HEK293T (cell line): ENCODE measurements around the gene DCAF11.

Experiments used
- CTCF ChIA-PET: fragments of 350-600 bp; formaldehyde crosslinking; extraction: SDS; loops from one replicate; lab custom pipeline; 2021; ENCODE audit warnings: antibody characterized with exemption, inconsistent platforms; lab: Yijun Ruan, JAX
- POLR2A ChIA-PET: fragments of 350-600 bp; formaldehyde crosslinking; extraction: SDS; loops from one replicate; lab custom pipeline; 2020; ENCODE audit warnings: antibody characterized with exemption, inconsistent platforms; lab: Yijun Ruan, JAX
- DNase-seq: peaks from one replicate; pipeline ENCODE4 v3.0.0; 2012; ENCODE audit warnings: mixed read lengths; ENCODE audit errors: extremely low spot score
- ARNT ChIP-seq: fragments of 450-650 bp; IDR thresholded peaks from 2 replicates; pipeline ENCODE4 v1.6.1; 2017; ENCODE audit warnings: mild to moderate bottlenecking
- BHLHE40 ChIP-seq: fragments of 450-650 bp; IDR thresholded peaks from 2 replicates; pipeline ENCODE4 v1.6.1; 2016; ENCODE audit warnings: mild to moderate bottlenecking, moderate library complexity, borderline replicate concordance
- CTBP1 ChIP-seq: fragments of 450-650 bp; IDR thresholded peaks from 2 replicates; pipeline ENCODE4 v1.6.1; 2016; ENCODE audit warnings: borderline replicate concordance
- ELF4 ChIP-seq: fragments of 450-650 bp; IDR thresholded peaks from 2 replicates; pipeline ENCODE4 v1.6.1; 2017; ENCODE audit warnings: antibody characterized with exemption
- FOXA1 ChIP-seq: fragments of 450-650 bp; IDR thresholded peaks from 2 replicates; pipeline ENCODE4 v1.6.1; 2016; ENCODE audit warnings: mild to moderate bottlenecking
- FOXK2 ChIP-seq: fragments of 450-650 bp; IDR thresholded peaks from 2 replicates; pipeline ENCODE4 v1.6.1; 2016; ENCODE audit warnings: mild to moderate bottlenecking
- FOXM1 ChIP-seq: fragments of 450-650 bp; IDR thresholded peaks from 2 replicates; pipeline ENCODE4 v1.6.1; 2017; ENCODE audit warnings: mild to moderate bottlenecking, borderline replicate concordance
- HDGF ChIP-seq: fragments of 450-650 bp; IDR thresholded peaks from 2 replicates; pipeline ENCODE4 v1.6.1; 2017; ENCODE audit warnings: antibody characterized with exemption, borderline replicate concordance
- L3MBTL2 ChIP-seq: fragments of 450-650 bp; conservative IDR thresholded peaks from 2 replicates; pipeline ENCODE4 v1.6.1; 2016; ENCODE audit warnings: mild to moderate bottlenecking
- LEF1 ChIP-seq: fragments of 450-650 bp; IDR thresholded peaks from 2 replicates; pipeline ENCODE4 v1.6.1; 2017; ENCODE audit warnings: mild to moderate bottlenecking, borderline replicate concordance
- NFRKB ChIP-seq: fragments of 450-650 bp; IDR thresholded peaks from 2 replicates; pipeline ENCODE4 v1.6.1; 2016; ENCODE audit warnings: mild to moderate bottlenecking, moderate library complexity
- SP1 ChIP-seq: fragments of 450-650 bp; IDR thresholded peaks from 2 replicates; pipeline ENCODE4 v1.6.1; 2017
- SUZ12 ChIP-seq: fragments of 450-650 bp; IDR thresholded peaks from 2 replicates; pipeline ENCODE4 v1.6.1; 2016; ENCODE audit warnings: mild to moderate bottlenecking
- TARDBP ChIP-seq: fragments of 450-650 bp; IDR thresholded peaks from 2 replicates; pipeline ENCODE4 v1.6.1; 2016
- ZNF384 ChIP-seq: fragments of 450-650 bp; IDR thresholded peaks from 2 replicates; pipeline ENCODE4 v1.6.1; 2016
- TF ChIP-seq, protein P1 (sequence below): fragments of 450-650 bp; IDR thresholded peaks from 2 replicates; pipeline ENCODE4 v1.6.1; 2016

Gene DCAF11

DNA sequence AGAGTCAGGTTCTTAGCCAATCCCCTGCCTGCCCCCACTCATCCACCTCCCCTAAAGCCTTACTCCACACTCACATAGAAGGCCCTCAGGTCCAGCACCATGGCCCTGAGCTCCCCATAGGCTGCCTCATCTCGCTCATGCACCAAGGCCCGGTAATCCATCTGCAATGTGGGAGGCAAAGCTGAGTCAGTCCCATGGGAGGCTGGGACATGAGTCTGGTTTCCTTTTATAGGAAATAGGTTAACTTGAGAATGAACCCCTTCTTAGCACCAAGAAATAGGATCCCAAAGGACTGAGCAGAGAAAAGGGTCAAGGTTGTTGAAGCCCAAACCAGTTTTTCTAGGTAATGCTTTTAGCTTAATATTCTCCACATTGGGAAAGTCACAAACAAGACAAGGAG lies 28.9 kb downstream of the DCAF11 start:
- TF ChIP-seq FOXA1 (no peak), ELF4 (no peak), SP1 (no peak), FOXM1 (no peak), BHLHE40 (no peak), ZNF384 (no peak), TARDBP (no peak), CTBP1 (no peak), SUZ12 (no peak), ARNT (no peak), NFRKB (no peak), LEF1 (no peak), HDGF (no peak), L3MBTL2 (no peak), FOXK2 (no peak)
- TF ChIP-seq, protein P1, sequence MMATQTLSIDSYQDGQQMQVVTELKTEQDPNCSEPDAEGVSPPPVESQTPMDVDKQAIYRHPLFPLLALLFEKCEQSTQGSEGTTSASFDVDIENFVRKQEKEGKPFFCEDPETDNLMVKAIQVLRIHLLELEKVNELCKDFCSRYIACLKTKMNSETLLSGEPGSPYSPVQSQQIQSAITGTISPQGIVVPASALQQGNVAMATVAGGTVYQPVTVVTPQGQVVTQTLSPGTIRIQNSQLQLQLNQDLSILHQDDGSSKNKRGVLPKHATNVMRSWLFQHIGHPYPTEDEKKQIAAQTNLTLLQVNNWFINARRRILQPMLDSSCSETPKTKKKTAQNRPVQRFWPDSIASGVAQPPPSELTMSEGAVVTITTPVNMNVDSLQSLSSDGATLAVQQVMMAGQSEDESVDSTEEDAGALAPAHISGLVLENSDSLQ: no peak
- ChIA-PET CTCF (interaction anchor here (0.6 kb wide), 1 partner anchor 17 kb away, joined by 3 read pairs; no protein-coding TSS in a partner anchor), POLR2A (interaction anchor here (1.1 to 1.4 kb wide), 3 partner anchors 8 to 29 kb away, joined by 3 to 4 read pairs (median 4); partner anchors contain the start of genes DCAF11, NRL and PSME1)
- no peak for DNase-seq

DNA sequence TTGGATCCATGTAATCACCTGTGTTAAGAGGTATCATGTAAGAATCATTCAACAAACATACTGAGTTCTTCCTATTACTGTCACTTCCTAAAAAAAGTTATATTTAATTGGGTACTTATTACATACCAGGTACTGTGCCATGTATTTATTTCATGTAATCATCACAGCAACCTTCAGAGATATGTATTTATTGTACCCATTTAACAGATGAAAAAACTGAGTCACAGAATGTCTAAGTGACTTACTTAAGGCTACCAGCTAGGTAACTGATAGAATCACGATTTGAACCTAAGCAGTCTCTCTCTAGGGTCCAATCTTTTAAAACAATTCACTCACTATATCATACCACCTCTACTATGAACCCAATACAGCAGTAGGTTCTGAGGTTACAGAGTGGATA lies 29.9 kb downstream of the DCAF11 start:
- ChIA-PET POLR2A (interaction anchor here (1.1 to 3.4 kb wide), 3 partner anchors 9 to 29 kb away, joined by 4 to 56 read pairs (median 4); partner anchors contain the start of genes DCAF11, NRL and PSME1), CTCF (interaction anchor here (0.5 to 0.6 kb wide), 2 partner anchors 16 to 28 kb away, joined by 3 read pairs; no protein-coding TSS in a partner anchor)
- TF ChIP-seq ARNT: no peak
- TF ChIP-seq ELF4: no peak
- no peak for TF ChIP-seq BHLHE40
- TF ChIP-seq ZNF384: no peak
- no peak for DNase-seq

DNA sequence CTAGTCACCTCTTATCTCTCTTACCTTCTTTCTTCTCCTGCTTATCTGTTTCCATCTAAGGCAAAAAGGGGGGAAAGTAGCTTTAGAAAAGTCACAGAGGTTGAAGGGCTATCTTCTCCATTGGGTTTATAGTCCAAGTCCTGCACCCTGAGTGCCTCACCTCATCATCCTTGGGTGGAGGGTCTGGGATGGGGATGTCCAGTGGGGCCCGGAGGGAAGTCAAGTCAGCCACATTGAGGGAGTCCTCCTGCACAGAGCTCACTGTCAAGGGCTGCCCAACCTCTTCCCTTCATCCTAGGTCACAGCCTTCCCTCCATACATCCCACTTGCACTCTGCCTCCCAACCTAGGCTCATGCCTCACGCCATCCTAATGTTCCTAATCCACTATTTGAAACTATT lies 30.6 kb downstream of the DCAF11 start:
- TF ChIP-seq LEF1: no peak
- TF ChIP-seq CTBP1: no peak
- TF ChIP-seq FOXM1: no peak
- TF ChIP-seq ARNT: no peak
- no peak for TF ChIP-seq FOXA1
- TF ChIP-seq FOXK2: no peak
- ChIA-PET CTCF (interaction anchor here (2.8 kb wide), 1 partner anchor 16 kb away, joined by 19 read pairs; the partner anchor contains the start of gene IRF9), POLR2A (interaction anchor here (1.5 to 4.2 kb wide), 5 partner anchors 7 to 253 kb away, joined by 3 to 56 read pairs (median 26); partner anchors contain the start of genes DCAF11, IRF9, NRL and NYNRIN)
- no peak for DNase-seq

DNA sequence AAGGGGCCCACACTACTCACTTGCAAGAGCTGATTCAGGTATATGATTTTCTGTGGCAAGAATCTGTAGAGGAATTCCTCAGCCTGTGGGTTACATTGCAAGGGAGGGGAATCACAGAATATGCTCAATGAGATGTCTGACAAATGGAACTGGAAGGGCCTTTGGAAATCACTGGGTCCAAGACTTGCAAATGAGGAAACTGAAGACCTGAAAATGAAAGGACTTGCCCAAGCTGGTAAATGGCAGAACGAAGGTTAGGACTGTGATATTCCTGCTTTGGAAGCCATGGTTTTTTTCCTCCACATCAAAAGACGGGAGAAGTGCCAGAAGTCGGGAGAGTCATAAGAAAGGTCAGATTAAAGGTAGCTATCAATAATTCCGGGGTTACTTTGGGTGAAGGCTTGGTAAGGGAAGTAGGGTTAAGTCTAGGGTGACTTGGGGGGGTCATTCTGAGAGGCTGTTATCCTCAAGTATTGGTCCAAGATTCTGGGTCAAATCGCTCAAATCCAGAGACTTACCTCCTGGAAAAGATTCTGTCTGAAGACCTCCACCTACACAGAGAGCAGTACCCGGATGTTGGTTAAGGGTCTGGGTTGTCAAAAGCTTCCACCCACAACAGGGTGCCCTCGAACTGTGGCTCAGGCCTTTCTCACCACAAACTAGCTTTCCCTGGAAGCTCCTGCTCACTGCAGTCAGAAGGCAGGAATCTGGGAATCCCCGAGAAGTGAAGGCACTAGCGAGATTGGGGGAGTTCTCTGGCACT lies 31.3 kb downstream of the DCAF11 start:
- no peak for DNase-seq
- TF ChIP-seq ARNT (no peak), SP1 (no peak), SUZ12 (no peak), FOXA1 (no peak), BHLHE40 (no peak), FOXM1 (no peak), NFRKB (no peak), FOXK2 (no peak), HDGF (no peak), ZNF384 (no peak), LEF1 (no peak), L3MBTL2 (no peak), TARDBP (no peak), ELF4 (no peak), CTBP1 (no peak)
- TF ChIP-seq, protein P1: no peak
- ChIA-PET CTCF (interaction anchor here (0.6 to 3.6 kb wide), 4 partner anchors 15 to 220 kb away, joined by 6 to 19 read pairs (median 12); partner anchors contain the start of gene IRF9), POLR2A (interaction anchor here (0.7 to 4.2 kb wide), 18 partner anchors 8 to 253 kb away, joined by 3 to 56 read pairs (median 7); partner anchors contain the start of genes CHMP4A, DCAF11, IPO4 and IRF9)

DNA sequence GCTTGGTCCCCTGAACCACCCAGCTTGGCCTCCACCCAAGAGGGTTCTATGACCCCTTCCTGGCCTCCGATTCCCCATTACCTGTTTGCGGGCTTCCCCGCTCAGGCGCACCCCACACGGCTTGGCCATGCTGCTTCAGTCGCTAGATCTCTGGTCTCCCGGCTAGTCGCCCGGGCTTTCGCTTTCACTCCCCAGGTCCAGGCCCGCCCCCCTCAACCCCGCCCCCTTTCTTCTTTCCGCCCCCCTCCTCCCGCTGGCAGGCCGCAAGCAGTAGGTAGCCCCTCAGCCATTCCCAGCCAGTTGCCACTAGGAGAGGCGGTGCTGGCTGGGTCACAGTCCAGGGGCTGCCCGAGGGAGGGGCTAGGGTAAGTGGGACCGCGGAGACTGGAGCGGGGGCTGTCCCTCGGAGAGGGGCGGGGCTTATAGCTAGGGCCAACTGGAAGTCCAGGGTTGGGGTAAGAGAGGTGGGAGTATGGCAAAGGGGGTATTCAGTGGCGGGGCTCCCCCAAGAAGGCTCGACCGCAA lies 31.9 kb downstream of the DCAF11 start, which contains the start of gene PSME2:
PSME2 (minus strand) TSS at position 158 of the 525 bp plus-strand sequence; CDS start at position 129, 29 bp downstream.
- POLR2A ChIA-PET: interaction anchor here (0.6 to 4.2 kb wide), 24 partner anchors 9 to 252 kb away, joined by 3 to 56 read pairs (median 5); partner anchors contain the start of genes CARMIL3, CHMP4A, DCAF11 and GMPR2
- TF ChIP-seq FOXA1 (no peak), ZNF384 (no peak), ELF4 (no peak)
- TF ChIP-seq, protein P1: 0 out of 2 replicates have a peak, but pooled peaks have one; percentile 40

More for the DNA sequence above, 31.9 kb downstream of the DCAF11 start, which contains the start of gene PSME2:
- CTCF ChIA-PET: interaction anchor here (0.6 to 3.6 kb wide), 5 partner anchors 14 to 219 kb away, joined by 5 to 19 read pairs (median 12); partner anchors contain the start of genes DCAF11, IRF9 and NRL
- DNase-seq: peak; percentile 93
